ENCODE measurements around the gene ERRFI1.

GRCh38 chr1:8025671-8026144 lies 401 bp downstream of the ERRFI1 start:
- TF ChIP-seq EZH2 (IDR thresholded peaks at IDR 0.05; ENCODE audit: insufficient read depth, poor library complexity, severe bottlenecking) (no peak), EZH2phosphoT487 (IDR thresholded peaks at IDR 0.05; ENCODE audit: insufficient read depth, low read depth) (no peak)
